Ovary (tissue), 9 donors: Measurements from ENCODE around the gene GLI1. TPM values are rescaled to one million over a fixed set of nuclear protein-coding genes. Genes with fewer than 3 reads are reported as not detected.

Experiments used
- DNase-seq, 5 donors: peaks; one replicate each; pipeline ENCODE4 v3.0.0-alpha.2; 2019 to 2020
- H3K27ac ChIP-seq, 2 donors: fragments of 200-600 bp; one replicate each; pipeline versions ENCODE4 v1.5.1 to v1.8.0; 2019 to 2022
- H3K27me3 ChIP-seq: fragments of 200-600 bp; one replicate; pipeline ENCODE4 v1.8.0; 2022
- H3K36me3 ChIP-seq: fragments of 200-600 bp; sonication (generic); one replicate; pipeline ENCODE4 v1.5.1; 2019
- H3K4me1 ChIP-seq: one replicate; pipeline ENCODE4 v1.8.1; 2013; ENCODE audit warnings: mild to moderate bottlenecking, moderate library complexity; ENCODE audit not compliant: insufficient read depth
- H3K4me3 ChIP-seq: fragments of 200-600 bp; sonication (generic); one replicate; pipeline ENCODE4 v1.5.1; 2017
- H3K9me3 ChIP-seq, 2 donors: fragments of 200-600 bp in 1 of 2; sonication (generic) in 1 of 2; one replicate each; pipeline versions ENCODE4 v1.5.1 to v1.8.1; 2013 to 2019; ENCODE audit warnings: mild to moderate bottlenecking in 1 of 2, moderate library complexity in 1 of 2
- CTCF ChIP-seq, 3 donors: fragments of 450-650 bp in 2 of 3; fragments of 200-600 bp in 1 of 3; IDR thresholded peaks; one replicate each; pipeline versions ENCODE4 v1.5.1 to v1.8.0; 2016 to 2022; ENCODE audit warnings: antibody characterized with exemption in 3 of 3, mild to moderate bottlenecking in 1 of 3
- EP300 ChIP-seq: sonication (generic); formaldehyde crosslinking; IDR thresholded peaks from one replicate; pipeline ENCODE4 v1.6.1; 2017; ENCODE audit warnings: antibody characterized with exemption
- POLR2A ChIP-seq: fragments of 450-650 bp; IDR thresholded peaks from one replicate; pipeline ENCODE4 v1.6.1; 2017; ENCODE audit warnings: antibody characterized with exemption, mild to moderate bottlenecking, moderate library complexity
- WGBS, 3 donors: extraction: QIAGEN DNeasy Blood & Tissue Kit in 1 of 3; methylation state at CpG; one replicate each; pipeline versions ENCODE4 v1.1.5 to v1.1.7; 2013 to 2017; 5-methylcytosine and 5-hydroxymethylcytosine counted together
- intact Hi-C, 4 donors: fragments of 100-400 bp; cut with DNase I; formaldehyde crosslinking; loops; one replicate each; pipeline versions ENCODE4 v1.11.0 to v1.15.1; 2022 to 2023
- polyA plus RNA-seq, 2 donors: library from polyadenylated mRNA; stranded (reverse); fragments of 200-250 nt in 1 of 2; fragments of 350-450 nt in 1 of 2; fragmentation: Illumina TruSeq in 1 of 2; extraction: RNeasy Lipid Tissue Mini Kit (QIAGEN cat#74804) in 1 of 2; gene quantifications; one replicate each; pipeline ENCODE4 v1.2.3, GENCODE V29; 2013 to 2014
- total RNA-seq, 7 donors: library from RNA; depleted of rRNA in 2 of 7; stranded (reverse); fragments of >200 nt in 2 of 7; fragmentation: NEBNext Ultra II Directional in 3 of 7; extraction: Animal tissue kit (Norgen Biotek cat#: 25700) in 3 of 7; gene quantifications; one replicate each; pipeline versions ENCODE4 v1.1.0 to v1.2.4, GENCODE V29; 2016 to 2023
- donor health status: DM: no; HTN: no; CAD: no; lungs with moderate emphysema.
- donor health status: DM: no; HTN: no; CAD: no.
- donor health status: Bipolar disorder and iron deficiency.
- donor health status: DM: yes; HTN: yes; CAD: no.
- donor health status: DM: no; HTN: no; CAD: no.
- donor health status: DM: yes; HTN: yes; CAD: no.

GLI1 gene
- total and polyA plus RNA-seq, 9 donors: 0.48 to 4.1 (median 1.5) TPM; not detected in 1

- no peak for DNase-seq
- no peaks in the 10 kb centered on the region for H3K4me1 ChIP-seq
- H3K27ac ChIP-seq: no peak overlapping the region
- 82 to 100% (median 83%) methylated on average over 3 of the region's 3 CpGs for WGBS, 3 donors
- H3K4me3 ChIP-seq: no peak overlapping the region
- no peaks in the 10 kb centered on the region for H3K27me3 ChIP-seq
- intact Hi-C loops: loop anchor here (2.0 to 10.0 kb wide), 5 partner anchors 143 to 188 kb away; no protein-coding TSS in a partner anchor
- no peak for TF ChIP-seq EP300
- TF ChIP-seq CTCF (IDR thresholded peaks at IDR 0.05): no peak
- TF ChIP-seq POLR2A: no peak
- H3K9me3 ChIP-seq: no peaks in the 10 kb centered on the region
- H3K36me3 ChIP-seq: no peaks in the 10 kb centered on the region
Observed at GRCh38 chr12:57450057-57450456, 9.5 kb upstream of the GLI1 start.

DNA sequence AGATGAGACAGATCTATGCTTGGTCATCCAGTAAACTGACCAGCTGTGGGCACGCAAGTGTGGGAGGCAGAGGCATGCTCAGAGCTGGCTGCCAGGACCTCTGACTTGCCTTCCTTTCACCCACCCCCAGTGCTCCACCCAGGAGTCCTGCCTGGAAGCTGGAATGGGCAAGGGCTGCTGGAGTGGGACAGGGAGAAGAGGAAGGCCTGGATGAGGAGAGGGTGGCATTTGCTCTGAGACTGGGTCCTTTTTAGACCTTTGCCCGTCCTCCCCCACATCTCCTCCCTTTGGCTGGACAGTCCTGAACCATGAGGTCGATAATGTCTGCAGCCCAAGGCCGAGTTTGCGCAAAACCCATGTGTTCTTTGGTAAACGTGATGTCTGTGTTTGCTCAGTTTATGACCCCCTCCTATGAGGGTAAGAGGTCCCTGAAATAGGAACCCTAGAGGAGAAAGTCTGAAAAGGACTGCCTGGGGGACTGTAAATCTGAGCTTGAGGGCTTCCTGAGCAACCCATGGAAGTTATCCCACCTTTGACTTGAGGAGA is 8.3 kb upstream of the GLI1 start:
- DNase-seq: no peak
- Histone ChIP-seq H3K9me3 (no peaks in the 10 kb centered on the region), H3K4me3 (no peak overlapping the region), H3K36me3 (no peaks in the 10 kb centered on the region), H3K27ac (no peak overlapping the region), H3K4me1 (no peaks in the 10 kb centered on the region), H3K27me3 (no peaks in the 10 kb centered on the region)
- WGBS, 3 donors: 28 to 42% (median 30%) methylated on average over 6 of the region's 6 CpGs
- intact Hi-C loops: loop anchor here (2.0 to 10.0 kb wide), 5 partner anchors 144 to 189 kb away; no protein-coding TSS in a partner anchor
- TF ChIP-seq CTCF (IDR thresholded peaks at IDR 0.05) (no peak), POLR2A (no peak), EP300 (no peak)

DNA sequence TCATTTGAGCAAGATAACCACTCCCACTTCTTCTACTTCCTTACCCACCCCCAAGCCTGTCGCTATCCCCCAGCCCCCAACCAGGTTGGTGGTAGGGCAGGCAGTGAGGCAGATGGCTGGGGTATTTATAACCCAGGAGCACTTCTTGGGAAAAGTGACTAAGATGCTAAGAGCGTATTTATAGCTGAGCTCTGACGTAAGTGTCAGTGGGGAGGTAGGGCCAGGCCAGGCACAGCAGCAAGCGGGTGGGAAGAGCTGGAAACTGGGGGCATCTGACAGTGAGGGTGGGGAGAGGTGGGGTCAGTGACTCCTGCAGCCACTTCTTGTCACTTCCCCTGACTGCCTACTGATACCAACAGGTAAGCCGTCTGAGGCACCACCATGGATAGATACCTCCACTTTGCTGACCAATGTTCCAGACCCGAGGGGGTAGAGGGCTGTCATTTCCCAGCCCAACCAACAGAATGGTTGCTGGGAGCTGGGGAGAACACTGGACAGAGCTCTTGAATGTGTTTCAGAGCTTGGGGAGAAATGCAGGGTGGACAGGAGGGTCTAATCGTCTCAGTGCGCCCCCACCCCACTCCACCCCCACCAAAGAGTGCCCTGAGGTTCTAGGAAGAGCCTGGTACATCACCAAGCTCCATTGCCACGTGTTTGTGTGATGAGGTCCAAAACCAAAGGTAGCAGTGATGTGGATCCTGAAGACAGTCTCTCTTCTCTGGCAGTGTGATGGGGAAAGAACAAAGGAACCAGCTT is 7.2 kb upstream of the GLI1 start:
- no peak for DNase-seq
- TF ChIP-seq CTCF (IDR thresholded peaks at IDR 0.05): no peak
- no peak for TF ChIP-seq EP300
- TF ChIP-seq POLR2A: no peak
- no peak overlapping the region for H3K27ac ChIP-seq
- intact Hi-C loops: loop anchor here (5.0 to 10.0 kb wide), 4 partner anchors 145 to 190 kb away; no protein-coding TSS in a partner anchor
- H3K4me3 ChIP-seq: no peak overlapping the region
- 23 to 29% (median 25%) methylated on average over 9 of the region's 9 CpGs for WGBS, 3 donors
- no peaks in the 10 kb centered on the region for H3K9me3 ChIP-seq
- H3K4me1 ChIP-seq: no peaks in the 10 kb centered on the region
- no peaks in the 10 kb centered on the region for H3K36me3 ChIP-seq
- H3K27me3 ChIP-seq: no peaks in the 10 kb centered on the region

DNA sequence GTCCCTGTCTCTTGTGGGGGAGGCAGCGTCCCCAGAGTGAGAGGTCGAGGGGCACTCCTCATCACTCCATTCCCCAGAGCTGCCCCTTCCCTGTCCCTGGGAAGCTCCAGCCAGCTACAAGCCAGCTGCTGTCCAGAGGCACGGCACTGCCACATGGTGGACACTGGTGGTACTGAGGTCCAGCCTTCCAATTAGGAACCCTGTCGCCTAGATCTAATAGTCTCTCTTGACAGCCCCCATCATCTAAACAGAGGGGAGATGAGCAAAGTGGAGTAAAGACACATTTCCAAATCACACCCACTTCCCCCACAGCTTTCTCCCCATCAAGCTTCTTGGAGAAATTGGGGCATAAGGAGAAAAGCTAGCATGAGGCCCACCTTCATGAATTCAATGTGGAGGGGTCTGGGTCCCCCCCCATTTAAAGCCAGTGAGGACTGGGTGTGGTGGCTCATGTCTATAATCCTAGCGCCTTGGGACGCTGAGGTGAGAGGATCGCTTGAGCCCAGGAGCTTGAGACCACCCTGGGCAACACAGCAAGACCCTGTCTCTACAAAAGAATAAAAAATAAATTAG is 6.6 kb upstream of the GLI1 start:
- DNase-seq: peak; percentile 59 to 85 (median 83)
- H3K27me3 ChIP-seq: no peaks in the 10 kb centered on the region
- TF ChIP-seq CTCF (IDR thresholded peaks at IDR 0.05) (peak; percentile 86 to 88 (median 87)), POLR2A (no peak)
- intact Hi-C loops: loop anchor here (5.0 to 10.0 kb wide), 4 partner anchors 146 to 191 kb away; no protein-coding TSS in a partner anchor
- 15 to 19% (median 17%) methylated on average over 7 of the region's 7 CpGs for WGBS, 3 donors
- H3K9me3 ChIP-seq: no peaks in the 10 kb centered on the region
- no peak overlapping the region for H3K4me3 ChIP-seq
- H3K36me3 ChIP-seq: no peaks in the 10 kb centered on the region
- H3K27ac ChIP-seq: no peak overlapping the region
- H3K4me1 ChIP-seq: no peaks in the 10 kb centered on the region
